Keratinocyte (primary cell): ENCODE measurements around the gene ASTN2. TPM values are rescaled to one million over a fixed set of nuclear protein-coding genes. Genes with fewer than 3 reads are reported as not detected.

ENCODE experiments used
- DNase-seq: peaks from one replicate; pipeline ENCODE4 v3.0.0-alpha.2; 2011; ENCODE audit warnings: low read depth, missing footprints, low spot score
- FAIRE-seq: peaks from 2 replicates; lab custom pipeline; 2011; peaks lifted over from hg19 to GRCh38; lab: Jason Lieb, UNC
- H2AFZ ChIP-seq: 2 replicates; pipeline ENCODE4 v1.6.0; 2012; ENCODE audit warnings: low read length, control low read depth, inconsistent platforms; ENCODE audit not compliant: control insufficient read depth
- H3K27ac ChIP-seq: 2 replicates; pipeline ENCODE4 v1.5.1; 2011; ENCODE audit warnings: low read length; ENCODE audit not compliant: control insufficient read depth, insufficient read depth
- H3K27me3 ChIP-seq: 3 replicates; pipeline ENCODE4 v1.6.0; 2011; ENCODE audit warnings: low read length; ENCODE audit not compliant: control insufficient read depth, insufficient read depth; ENCODE audit errors: extremely low read depth
- H3K36me3 ChIP-seq, 2 experiments: 2 replicates in 1 of 2; 3 replicates in 1 of 2; pipeline ENCODE4 v1.5.1; 2011; ENCODE audit warnings: low read length in 2 of 2, mild to moderate bottlenecking in 1 of 2; ENCODE audit not compliant: control insufficient read depth in 2 of 2, insufficient read depth in 2 of 2; ENCODE audit errors: extremely low read depth in 1 of 2
- H3K4me1 ChIP-seq: 3 replicates; pipeline ENCODE4 v1.5.1; 2011; ENCODE audit warnings: low read length; ENCODE audit not compliant: control insufficient read depth, insufficient read depth; ENCODE audit errors: extremely low read depth
- H3K4me2 ChIP-seq: 3 replicates; pipeline ENCODE4 v1.6.0; 2011; ENCODE audit warnings: low read depth, low read length; ENCODE audit not compliant: control insufficient read depth, insufficient read depth; ENCODE audit errors: extremely low read depth
- H3K4me3 ChIP-seq, 3 experiments: fragments of 200-600 bp in 1 of 3; sonication (generic) in 1 of 3; 2 replicates in 2 of 3; 3 replicates in 1 of 3; pipeline ENCODE4 v1.5.1; 2011 to 2016; ENCODE audit warnings: low read length in 3 of 3, mild to moderate bottlenecking in 3 of 3, control low read depth in 2 of 3, inconsistent platforms in 1 of 3, low read depth in 1 of 3, mixed read lengths in 1 of 3, mixed run types in 1 of 3, moderate library complexity in 1 of 3; ENCODE audit not compliant: control insufficient read depth in 2 of 3, insufficient read depth in 2 of 3; ENCODE audit errors: extremely low read depth in 1 of 3
- H3K79me2 ChIP-seq: 2 replicates; pipeline ENCODE4 v1.6.0; 2012; ENCODE audit warnings: low read length; ENCODE audit not compliant: control insufficient read depth, insufficient read depth
- H3K9ac ChIP-seq: 3 replicates; pipeline ENCODE4 v1.6.0; 2011; ENCODE audit warnings: low read length; ENCODE audit not compliant: control insufficient read depth, insufficient read depth; ENCODE audit errors: extremely low read depth
- H3K9me1 ChIP-seq: 3 replicates; pipeline ENCODE4 v1.6.0; 2011; ENCODE audit warnings: low read length; ENCODE audit not compliant: control insufficient read depth, insufficient read depth; ENCODE audit errors: extremely low read depth
- H3K9me3 ChIP-seq: 2 replicates; pipeline ENCODE4 v1.5.1; 2012; ENCODE audit warnings: low read depth, low read length; ENCODE audit not compliant: control insufficient read depth
- H4K20me1 ChIP-seq: 3 replicates; pipeline ENCODE4 v1.6.0; 2011; ENCODE audit warnings: low read length; ENCODE audit not compliant: control insufficient read depth, insufficient read depth; ENCODE audit errors: extremely low read depth
- EZH2 ChIP-seq: IDR thresholded peaks from one replicate; pipeline ENCODE4 v1.6.1; 2012; ENCODE audit warnings: inconsistent platforms, mild to moderate bottlenecking, low read length, moderate library complexity
- dilution Hi-C: fragments of 300-500 bp; cut with MboI; formaldehyde crosslinking; loops from one replicate; pipeline ENCODE4 v1.7.0; 2020; ENCODE audit warnings: low sequenced_read_pairs; ENCODE audit not compliant: extremely low pct_ligation_motif_present
- polyA plus RNA-seq, 5 experiments: library from polyadenylated mRNA; depleted of rRNA in 3 of 5; stranded (reverse) in 3 of 5; stranded (forward) in 1 of 5; unstranded in 1 of 5; fragments of >200 nt; gene quantifications; 1 replicate in 1 of 5; 2 replicates in 3 of 5; 3 replicates in 1 of 5; pipeline versions ENCODE4 v1.2.1 to v1.2.3, GENCODE V29; 2011 to 2012; ENCODE audit warnings: missing spikeins in 2 of 5, low read depth in 1 of 5, low replicate concordance in 1 of 5
- TF ChIP-seq, protein P1 (sequence below), 3 experiments: IDR thresholded peaks in 1 of 3; conservative IDR thresholded peaks in 1 of 3; optimal IDR thresholded peaks in 1 of 3; 2 replicates in 2 of 3; 3 replicates in 1 of 3; pipeline versions ENCODE3 to v1.5.1; 2011; ENCODE audit warnings: low read length in 3 of 3, mild to moderate bottlenecking in 3 of 3, moderate library complexity in 2 of 3, control low read depth in 1 of 3, inconsistent platforms in 1 of 3; ENCODE audit not compliant: insufficient read depth in 2 of 3; ENCODE audit errors: extremely low read depth in 1 of 3

Gene ASTN2
- polyA plus RNA-seq, 1 donor (not counting 4 experiments of a cell fraction or from before 2014, with no cell fraction given) = 0.31 TPM

DNA sequence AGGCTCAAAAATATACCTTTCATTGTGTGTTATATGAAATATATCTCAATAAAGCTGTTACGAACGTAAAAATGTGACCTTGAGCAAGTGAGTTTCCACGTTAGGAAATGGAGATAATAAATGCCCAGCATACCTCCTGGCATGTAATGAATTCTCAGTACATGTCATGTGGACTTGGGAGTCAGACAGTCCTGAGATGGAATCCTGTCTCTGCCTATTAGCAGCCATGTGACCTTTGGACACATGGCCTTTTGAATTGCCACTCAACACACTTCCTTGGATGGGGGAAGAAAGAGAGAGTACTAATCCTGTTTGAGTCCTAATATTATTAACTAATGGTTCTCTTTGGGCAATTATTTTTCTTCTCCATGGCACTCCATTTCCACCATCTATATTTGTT lies 702.1 kb downstream of the ASTN2 start:
- no peak overlapping the region for H2AFZ ChIP-seq
- no peak overlapping the region for H3K27ac ChIP-seq
- DNase-seq (no peak), FAIRE-seq (no peak)
- no peaks in the 10 kb centered on the region for H3K9me3 ChIP-seq
- H3K36me3 ChIP-seq = no peaks in the 10 kb centered on the region
- H3K4me2 ChIP-seq = no peak overlapping the region
- no peaks in the 10 kb centered on the region for H4K20me1 ChIP-seq
- no peaks in the 10 kb centered on the region for H3K4me1 ChIP-seq
- TF ChIP-seq EZH2 = no peak
- TF ChIP-seq, protein P1, sequence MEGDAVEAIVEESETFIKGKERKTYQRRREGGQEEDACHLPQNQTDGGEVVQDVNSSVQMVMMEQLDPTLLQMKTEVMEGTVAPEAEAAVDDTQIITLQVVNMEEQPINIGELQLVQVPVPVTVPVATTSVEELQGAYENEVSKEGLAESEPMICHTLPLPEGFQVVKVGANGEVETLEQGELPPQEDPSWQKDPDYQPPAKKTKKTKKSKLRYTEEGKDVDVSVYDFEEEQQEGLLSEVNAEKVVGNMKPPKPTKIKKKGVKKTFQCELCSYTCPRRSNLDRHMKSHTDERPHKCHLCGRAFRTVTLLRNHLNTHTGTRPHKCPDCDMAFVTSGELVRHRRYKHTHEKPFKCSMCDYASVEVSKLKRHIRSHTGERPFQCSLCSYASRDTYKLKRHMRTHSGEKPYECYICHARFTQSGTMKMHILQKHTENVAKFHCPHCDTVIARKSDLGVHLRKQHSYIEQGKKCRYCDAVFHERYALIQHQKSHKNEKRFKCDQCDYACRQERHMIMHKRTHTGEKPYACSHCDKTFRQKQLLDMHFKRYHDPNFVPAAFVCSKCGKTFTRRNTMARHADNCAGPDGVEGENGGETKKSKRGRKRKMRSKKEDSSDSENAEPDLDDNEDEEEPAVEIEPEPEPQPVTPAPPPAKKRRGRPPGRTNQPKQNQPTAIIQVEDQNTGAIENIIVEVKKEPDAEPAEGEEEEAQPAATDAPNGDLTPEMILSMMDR (optimal IDR thresholded peaks at IDR 0.05 in 1 of 3, IDR thresholded peaks at IDR 0.05 in 1 of 3, conservative IDR thresholded peaks at IDR 0.05 in 1 of 3; ENCODE audit: extremely low read depth in 1 of 3, insufficient read depth in 2 of 3, low read length in 3 of 3) = no peak
- H3K9ac ChIP-seq = no peak overlapping the region
- dilution Hi-C loops = no loop called here
- no peaks in the 10 kb centered on the region for H3K9me1 ChIP-seq
- no peaks in the 10 kb centered on the region for H3K27me3 ChIP-seq
- H3K4me3 ChIP-seq = no peak overlapping the region
- H3K79me2 ChIP-seq = no peaks in the 10 kb centered on the region

DNA sequence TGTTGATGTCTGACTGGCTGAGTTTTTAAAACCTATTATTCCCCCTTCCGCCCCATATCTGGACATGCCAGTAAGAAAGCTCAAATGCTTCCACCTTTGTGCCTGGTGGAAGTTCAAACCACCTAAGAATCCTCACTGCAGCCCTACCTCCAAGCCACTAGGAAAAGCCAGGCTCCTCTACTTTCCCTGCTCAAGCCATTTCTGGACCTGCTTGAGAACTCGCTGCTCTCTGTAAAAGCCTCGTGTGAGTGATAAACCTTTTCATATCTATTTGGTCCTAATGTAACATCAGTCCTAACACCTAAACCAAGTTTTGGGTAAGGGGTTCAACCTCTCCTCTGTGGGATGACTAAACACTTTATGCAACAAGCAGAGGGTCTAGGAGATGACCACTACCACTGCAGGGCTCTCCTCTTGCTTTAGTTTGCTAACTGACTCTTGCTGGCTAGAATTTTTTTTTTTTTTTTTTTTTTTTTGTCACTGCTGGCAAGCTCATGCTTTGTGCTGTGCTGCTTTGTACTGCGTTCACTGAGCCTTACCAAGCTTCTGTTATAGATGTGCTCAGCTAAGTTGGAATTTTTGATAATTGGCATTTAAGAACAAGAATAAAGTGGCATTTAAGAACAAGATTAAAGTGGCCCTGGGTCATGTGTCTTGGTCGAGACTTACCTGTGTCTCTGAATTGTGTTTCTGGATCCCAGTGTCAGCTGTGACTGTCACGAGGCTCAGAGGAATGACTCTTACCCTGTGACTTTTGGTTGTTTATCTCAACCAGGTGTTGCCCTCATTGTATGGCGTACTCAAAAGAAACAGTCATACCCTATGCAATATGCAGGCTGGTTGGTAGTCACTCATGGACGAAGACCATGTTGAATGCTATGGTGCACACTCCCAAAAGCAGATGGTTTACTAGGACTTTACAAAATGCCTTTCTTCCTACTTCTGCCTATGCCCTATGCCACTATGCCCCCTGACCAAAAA lies 708.3 kb downstream of the ASTN2 start:
- Histone ChIP-seq H3K4me1 (peaks cover 11% of the 10 kb centered on the region), H3K4me3 (no peak overlapping the region), H3K9ac (no peak overlapping the region), H3K9me3 (no peaks in the 10 kb centered on the region), H2AFZ (no peak overlapping the region), H3K9me1 (no peaks in the 10 kb centered on the region), H4K20me1 (no peaks in the 10 kb centered on the region), H3K27ac (no peak overlapping the region), H3K79me2 (peaks cover 3% of the 10 kb centered on the region), H3K4me2 (no peak overlapping the region), H3K36me3 (no peaks in the 10 kb centered on the region), H3K27me3 (no peaks in the 10 kb centered on the region)
- DNase-seq = no peak
- TF ChIP-seq EZH2 = no peak
- TF ChIP-seq, protein P1 (optimal IDR thresholded peaks at IDR 0.05 in 1 of 3, IDR thresholded peaks at IDR 0.05 in 1 of 3, conservative IDR thresholded peaks at IDR 0.05 in 1 of 3; ENCODE audit: extremely low read depth in 1 of 3, insufficient read depth in 2 of 3, low read length in 3 of 3) = no peak
- dilution Hi-C loops = no loop called here
- FAIRE-seq = no peak
